ENCODE data around the gene PLA2G5. TPM values are rescaled to one million over a fixed set of nuclear protein-coding genes. Genes with fewer than 3 reads are reported as not detected.
A peak's percentile ranks its signal among the peaks of the same experiment; 100 is the strongest.

Gene PLA2G5
- total RNA-seq, 2 experiments from 2014 or later: not detected

GRCh38 chr1:20073256-20073655 is 3.3 kb downstream of the PLA2G5 start:
- Mint-ChIP-seq H3K9me3 (no peaks in the 10 kb centered on the region), H3K27ac (no peak overlapping the region), H3K27me3 (peaks cover 16% of the 10 kb centered on the region), H3K36me3 (ENCODE audit: low read depth) (no peaks in the 10 kb centered on the region), H3K4me3 (no peak overlapping the region), H3K4me1 (no peaks in the 10 kb centered on the region)
- no peak for DNase-seq
- CTCF ChIA-PET: no interaction called here
- POLR2A ChIA-PET: no interaction called here

GRCh38 chr1:20074055-20074724 is 4.2 kb downstream of the PLA2G5 start:
- Mint-ChIP-seq H3K27me3 (peaks cover 24% of the 10 kb centered on the region), H3K27ac (no peak overlapping the region), H3K9me3 (no peaks in the 10 kb centered on the region), H3K4me1 (no peaks in the 10 kb centered on the region), H3K4me3 (no peak overlapping the region), H3K36me3 (ENCODE audit: low read depth) (no peaks in the 10 kb centered on the region)
- ChIA-PET CTCF (interaction anchor here (0.5 kb wide), 1 partner anchor 51 kb away, joined by 3 read pairs; no protein-coding TSS in a partner anchor), POLR2A (no interaction called here)
- no peak for DNase-seq

- Mint-ChIP-seq H3K4me3 (no peak overlapping the region), H3K9me3 (no peaks in the 10 kb centered on the region), H3K4me1 (peaks cover under 1% of the 10 kb centered on the region), H3K36me3 (ENCODE audit: low read depth) (no peaks in the 10 kb centered on the region), H3K27me3 (peaks cover 26% of the 10 kb centered on the region), H3K27ac (no peak overlapping the region)
- ChIA-PET CTCF (no interaction called here), POLR2A (no interaction called here)
- DNase-seq: no peak
Observed at GRCh38 chr1:20074725-20075171, 4.8 kb downstream of the PLA2G5 start.

- POLR2A ChIA-PET: no interaction called here
- no peaks in the 10 kb centered on the region for H3K36me3 Mint-ChIP-seq (ENCODE audit: low read depth)
- no peak overlapping the region for H3K4me3 Mint-ChIP-seq
- DNase-seq: no peak
- no peak overlapping the region for H3K27ac Mint-ChIP-seq
- CTCF ChIA-PET: no interaction called here
- H3K9me3 Mint-ChIP-seq: no peaks in the 10 kb centered on the region
- H3K4me1 Mint-ChIP-seq: peaks cover 2% of the 10 kb centered on the region
- peaks cover 26% of the 10 kb centered on the region for H3K27me3 Mint-ChIP-seq
Observed at GRCh38 chr1:20075345-20075744, 5.4 kb downstream of the PLA2G5 start.

- H3K27me3 Mint-ChIP-seq: peaks cover 31% of the 10 kb centered on the region
- H3K36me3 Mint-ChIP-seq (ENCODE audit: low read depth): no peaks in the 10 kb centered on the region
- DNase-seq: no peak
- H3K9me3 Mint-ChIP-seq: no peaks in the 10 kb centered on the region
- CTCF ChIA-PET: no interaction called here
- peaks cover 10% of the 10 kb centered on the region for H3K4me1 Mint-ChIP-seq
- H3K4me3 Mint-ChIP-seq: no peak overlapping the region
- POLR2A ChIA-PET: no interaction called here
- H3K27ac Mint-ChIP-seq: no peak overlapping the region
Observed at GRCh38 chr1:20076223-20076622, 6.2 kb downstream of the PLA2G5 start.

GRCh38 chr1:20076710-20077461 is 6.9 kb downstream of the PLA2G5 start:
- Mint-ChIP-seq H3K4me3 (no peak overlapping the region), H3K27me3 (peaks cover 35% of the 10 kb centered on the region), H3K9me3 (no peaks in the 10 kb centered on the region), H3K4me1 (peaks cover 14% of the 10 kb centered on the region), H3K36me3 (ENCODE audit: low read depth) (no peaks in the 10 kb centered on the region), H3K27ac (no peak overlapping the region)
- CTCF ChIA-PET: no interaction called here
- no peak for DNase-seq
- POLR2A ChIA-PET: no interaction called here

GRCh38 chr1:20078171-20078651 is 8.2 kb downstream of the PLA2G5 start:
- DNase-seq: no peak
- Mint-ChIP-seq H3K4me1 (peaks cover 17% of the 10 kb centered on the region), H3K36me3 (ENCODE audit: low read depth) (no peaks in the 10 kb centered on the region), H3K27me3 (peaks cover 41% of the 10 kb centered on the region), H3K9me3 (no peaks in the 10 kb centered on the region), H3K4me3 (no peak overlapping the region), H3K27ac (no peak overlapping the region)
- ChIA-PET CTCF (no interaction called here), POLR2A (no interaction called here)

GRCh38 chr1:20078711-20079110 is 8.7 kb downstream of the PLA2G5 start:
- ChIA-PET POLR2A (no interaction called here), CTCF (interaction anchor here (0.7 kb wide), 4 partner anchors 13 to 340 kb away, joined by 3 to 5 read pairs (median 4); no protein-coding TSS in a partner anchor)
- DNase-seq: no peak
- Mint-ChIP-seq H3K36me3 (ENCODE audit: low read depth) (no peaks in the 10 kb centered on the region), H3K4me1 (peaks cover 17% of the 10 kb centered on the region), H3K4me3 (no peak overlapping the region), H3K27me3 (peaks cover 41% of the 10 kb centered on the region), H3K9me3 (no peaks in the 10 kb centered on the region), H3K27ac (no peak overlapping the region)

- ChIA-PET POLR2A (no interaction called here), CTCF (interaction anchor here (0.7 kb wide), 2 partner anchors 12 to 34 kb away, joined by 3 to 4 read pairs; no protein-coding TSS in a partner anchor)
- no peaks in the 10 kb centered on the region for H3K9me3 Mint-ChIP-seq
- no peaks in the 10 kb centered on the region for H3K36me3 Mint-ChIP-seq (ENCODE audit: low read depth)
- peaks cover 17% of the 10 kb centered on the region for H3K4me1 Mint-ChIP-seq
- H3K4me3 Mint-ChIP-seq: no peak overlapping the region
- no peak overlapping the region for H3K27ac Mint-ChIP-seq
- peaks cover 44% of the 10 kb centered on the region for H3K27me3 Mint-ChIP-seq
- DNase-seq: no peak
Observed at GRCh38 chr1:20079661-20080305, 9.8 kb downstream of the PLA2G5 start.

- Mint-ChIP-seq H3K36me3 (ENCODE audit: low read depth) (no peaks in the 10 kb centered on the region), H3K4me3 (no peak overlapping the region), H3K4me1 (peaks cover 17% of the 10 kb centered on the region), H3K9me3 (no peaks in the 10 kb centered on the region), H3K27ac (no peak overlapping the region), H3K27me3 (peaks cover 42% of the 10 kb centered on the region)
- POLR2A ChIA-PET: no interaction called here
- CTCF ChIA-PET: interaction anchor here (0.7 kb wide), 1 partner anchor 11 kb away, joined by 3 read pairs; no protein-coding TSS in a partner anchor
- peak; percentile 36 for DNase-seq
Observed at GRCh38 chr1:20080441-20081352, 10.7 kb downstream of the PLA2G5 start.

- Mint-ChIP-seq H3K36me3 (ENCODE audit: low read depth) (no peaks in the 10 kb centered on the region), H3K4me3 (no peak overlapping the region), H3K27me3 (peaks cover 40% of the 10 kb centered on the region), H3K9me3 (no peaks in the 10 kb centered on the region), H3K27ac (no peak overlapping the region), H3K4me1 (peaks cover 17% of the 10 kb centered on the region)
- no peak for DNase-seq
- ChIA-PET CTCF (interaction anchor here (0.7 kb wide), 1 partner anchor 10 kb away, joined by 3 read pairs; no protein-coding TSS in a partner anchor), POLR2A (no interaction called here)
Observed at GRCh38 chr1:20081353-20081810, 11.4 kb downstream of the PLA2G5 start.

- no peaks in the 10 kb centered on the region for H3K9me3 Mint-ChIP-seq
- ChIA-PET CTCF (no interaction called here), POLR2A (no interaction called here)
- H3K27me3 Mint-ChIP-seq: peaks cover 33% of the 10 kb centered on the region
- no peak overlapping the region for H3K4me3 Mint-ChIP-seq
- H3K36me3 Mint-ChIP-seq (ENCODE audit: low read depth): no peaks in the 10 kb centered on the region
- H3K27ac Mint-ChIP-seq: no peak overlapping the region
- H3K4me1 Mint-ChIP-seq: peaks cover 17% of the 10 kb centered on the region
- DNase-seq: no peak
Observed at GRCh38 chr1:20082772-20083171, 12.8 kb downstream of the PLA2G5 start.

All from activated CD4-positive, alpha-beta memory T cell treated with anti-CD3 and anti-CD28 coated beads, Interleukin-2, amount 10 ng/mL, durations not matched to agents 7 days and 5 days (primary cell).